Measurements from ENCODE around the gene MDM1. TPM values are rescaled to one million over a fixed set of nuclear protein-coding genes. Genes with fewer than 3 reads are reported as not detected.

The MDM1 gene
- polyA plus RNA-seq, 1 donor (not counting 4 experiments of a cell fraction or from before 2014, with no cell fraction given), result 7.5 TPM

DNA sequence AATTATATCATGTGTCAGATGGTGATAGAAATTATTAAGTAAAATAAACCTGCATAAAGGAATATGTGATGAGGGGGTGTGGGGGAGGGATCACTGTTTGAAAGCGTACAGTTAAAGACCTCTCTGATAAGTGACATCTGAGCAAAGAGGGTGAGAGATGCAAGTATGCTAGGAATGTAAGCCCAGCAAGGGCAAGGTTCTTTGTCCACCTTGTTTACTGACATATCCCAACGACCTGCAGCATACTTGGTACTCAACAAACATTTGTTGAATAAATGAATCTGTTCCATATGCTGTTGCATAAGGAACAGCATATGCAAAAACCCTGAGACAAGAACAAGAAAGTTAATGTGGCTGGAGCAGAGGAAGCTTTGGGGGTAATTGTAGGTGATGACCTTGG lies 12.0 kb upstream of the MDM1 start:
- dilution Hi-C loops (cut with MboI; ENCODE audit: extremely low pct_ligation_motif_present, low sequenced_read_pairs), result no loop called here

GRCh38 chr12:68342966-68343365 lies 10.8 kb upstream of the MDM1 start:
- H3K9me3 ChIP-seq (ENCODE audit: control insufficient read depth, low read depth, low read length), result no peaks in the 10 kb centered on the region
- H3K36me3 ChIP-seq (ENCODE audit: control insufficient read depth in 2 of 2, extremely low read depth in 1 of 2, insufficient read depth in 2 of 2, low read length in 2 of 2), result no peaks in the 10 kb centered on the region
- no peaks in the 10 kb centered on the region for H3K79me2 ChIP-seq (ENCODE audit: control insufficient read depth, insufficient read depth, low read length)
- TF ChIP-seq, protein P1, sequence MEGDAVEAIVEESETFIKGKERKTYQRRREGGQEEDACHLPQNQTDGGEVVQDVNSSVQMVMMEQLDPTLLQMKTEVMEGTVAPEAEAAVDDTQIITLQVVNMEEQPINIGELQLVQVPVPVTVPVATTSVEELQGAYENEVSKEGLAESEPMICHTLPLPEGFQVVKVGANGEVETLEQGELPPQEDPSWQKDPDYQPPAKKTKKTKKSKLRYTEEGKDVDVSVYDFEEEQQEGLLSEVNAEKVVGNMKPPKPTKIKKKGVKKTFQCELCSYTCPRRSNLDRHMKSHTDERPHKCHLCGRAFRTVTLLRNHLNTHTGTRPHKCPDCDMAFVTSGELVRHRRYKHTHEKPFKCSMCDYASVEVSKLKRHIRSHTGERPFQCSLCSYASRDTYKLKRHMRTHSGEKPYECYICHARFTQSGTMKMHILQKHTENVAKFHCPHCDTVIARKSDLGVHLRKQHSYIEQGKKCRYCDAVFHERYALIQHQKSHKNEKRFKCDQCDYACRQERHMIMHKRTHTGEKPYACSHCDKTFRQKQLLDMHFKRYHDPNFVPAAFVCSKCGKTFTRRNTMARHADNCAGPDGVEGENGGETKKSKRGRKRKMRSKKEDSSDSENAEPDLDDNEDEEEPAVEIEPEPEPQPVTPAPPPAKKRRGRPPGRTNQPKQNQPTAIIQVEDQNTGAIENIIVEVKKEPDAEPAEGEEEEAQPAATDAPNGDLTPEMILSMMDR (optimal IDR thresholded peaks at IDR 0.05 in 1 of 3, IDR thresholded peaks at IDR 0.05 in 1 of 3, conservative IDR thresholded peaks at IDR 0.05 in 1 of 3; ENCODE audit: extremely low read depth in 1 of 3, insufficient read depth in 2 of 3, low read length in 3 of 3), result no peak
- no peak for TF ChIP-seq EZH2 (IDR thresholded peaks at IDR 0.05; ENCODE audit: low read length)
- no peak overlapping the region for H3K27ac ChIP-seq (ENCODE audit: control insufficient read depth, insufficient read depth, low read length)
- no peaks in the 10 kb centered on the region for H3K9me1 ChIP-seq (ENCODE audit: control insufficient read depth, extremely low read depth, insufficient read depth, low read length)
- no peak overlapping the region for H2AFZ ChIP-seq (ENCODE audit: control insufficient read depth, low read length)
- no peaks in the 10 kb centered on the region for H3K4me1 ChIP-seq (ENCODE audit: control insufficient read depth, extremely low read depth, insufficient read depth, low read length)
- DNase-seq (ENCODE audit: low read depth, low spot score), result no peak
- H3K4me2 ChIP-seq (ENCODE audit: control insufficient read depth, extremely low read depth, insufficient read depth, low read depth, low read length), result no peak overlapping the region
- H4K20me1 ChIP-seq (ENCODE audit: control insufficient read depth, extremely low read depth, insufficient read depth, low read length), result no peaks in the 10 kb centered on the region
- H3K4me3 ChIP-seq (ENCODE audit: control insufficient read depth in 2 of 3, extremely low read depth in 1 of 3, insufficient read depth in 2 of 3, low read depth in 1 of 3, low read length in 3 of 3), result no peak overlapping the region
- dilution Hi-C loops (cut with MboI; ENCODE audit: extremely low pct_ligation_motif_present, low sequenced_read_pairs), result no loop called here
- no peak for FAIRE-seq
- H3K27me3 ChIP-seq (ENCODE audit: control insufficient read depth, extremely low read depth, insufficient read depth, low read length), result peaks cover 5% of the 10 kb centered on the region
- no peak overlapping the region for H3K9ac ChIP-seq (ENCODE audit: control insufficient read depth, extremely low read depth, insufficient read depth, low read length)

More for the DNA sequence above, 12.0 kb upstream of the MDM1 start:
- Histone ChIP-seq H2AFZ (ENCODE audit: control insufficient read depth, low read length) (no peak overlapping the region), H3K79me2 (ENCODE audit: control insufficient read depth, insufficient read depth, low read length) (no peaks in the 10 kb centered on the region), H3K4me3 (ENCODE audit: control insufficient read depth in 2 of 3, extremely low read depth in 1 of 3, insufficient read depth in 2 of 3, low read depth in 1 of 3, low read length in 3 of 3) (no peak overlapping the region), H3K4me2 (ENCODE audit: control insufficient read depth, extremely low read depth, insufficient read depth, low read depth, low read length) (no peak overlapping the region), H3K27me3 (ENCODE audit: control insufficient read depth, extremely low read depth, insufficient read depth, low read length) (peaks cover 9% of the 10 kb centered on the region), H4K20me1 (ENCODE audit: control insufficient read depth, extremely low read depth, insufficient read depth, low read length) (no peaks in the 10 kb centered on the region), H3K9ac (ENCODE audit: control insufficient read depth, extremely low read depth, insufficient read depth, low read length) (no peak overlapping the region), H3K9me3 (ENCODE audit: control insufficient read depth, low read depth, low read length) (no peaks in the 10 kb centered on the region), H3K4me1 (ENCODE audit: control insufficient read depth, extremely low read depth, insufficient read depth, low read length) (no peaks in the 10 kb centered on the region), H3K36me3 (ENCODE audit: control insufficient read depth in 2 of 2, extremely low read depth in 1 of 2, insufficient read depth in 2 of 2, low read length in 2 of 2) (no peaks in the 10 kb centered on the region), H3K27ac (ENCODE audit: control insufficient read depth, insufficient read depth, low read length) (no peak overlapping the region), H3K9me1 (ENCODE audit: control insufficient read depth, extremely low read depth, insufficient read depth, low read length) (no peaks in the 10 kb centered on the region)
- TF ChIP-seq, protein P1 (optimal IDR thresholded peaks at IDR 0.05 in 1 of 3, IDR thresholded peaks at IDR 0.05 in 1 of 3, conservative IDR thresholded peaks at IDR 0.05 in 1 of 3; ENCODE audit: extremely low read depth in 1 of 3, insufficient read depth in 2 of 3, low read length in 3 of 3), result no peak
- no peak for TF ChIP-seq EZH2 (IDR thresholded peaks at IDR 0.05; ENCODE audit: low read length)
- FAIRE-seq, result no peak
- DNase-seq (ENCODE audit: low read depth, low spot score), result no peak
